Measurements from ENCODE around the gene MFSD6. TPM values are rescaled to one million over a fixed set of nuclear protein-coding genes. Genes with fewer than 3 reads are reported as not detected.
"Not testable (repeated sequence)": the region's sequence is repeated elsewhere in the genome, so short reads cannot be mapped to it uniquely, and the experiment has no call there.

Gene MFSD6
- total RNA-seq, 1 donor from 2014 or later, result 54.3 TPM

- TF ChIP-seq CTCF (conservative IDR thresholded peaks at IDR 0.05; ENCODE audit: low read depth, low read length), result no peak
- no peak for DNase-seq (ENCODE audit: low read depth)
- H3K4me3 ChIP-seq (ENCODE audit: low read depth, low read length), result no peak overlapping the region
Observed at GRCh38 chr2:190506666-190507065, 98.5 kb downstream of the MFSD6 start.

GRCh38 chr2:190507135-190507534 lies 99.0 kb downstream of the MFSD6 start:
- no peak for DNase-seq (ENCODE audit: low read depth)
- no peak for TF ChIP-seq CTCF (conservative IDR thresholded peaks at IDR 0.05; ENCODE audit: low read depth, low read length)
- no peak overlapping the region for H3K4me3 ChIP-seq (ENCODE audit: low read depth, low read length)

GRCh38 chr2:190509895-190510294 lies 101.7 kb downstream of the MFSD6 start:
- H3K4me3 ChIP-seq (ENCODE audit: low read depth, low read length); DNase-seq (ENCODE audit: low read depth): not testable (repeated sequence)

GRCh38 chr2:190511104-190511503 lies 102.9 kb downstream of the MFSD6 start:
- H3K4me3 ChIP-seq (ENCODE audit: low read depth, low read length), result no peak overlapping the region
- TF ChIP-seq CTCF (conservative IDR thresholded peaks at IDR 0.05; ENCODE audit: low read depth, low read length), result peak; percentile 68
- DNase-seq (ENCODE audit: low read depth), result no peak

- H3K4me3 ChIP-seq (ENCODE audit: low read depth, low read length), result no peak overlapping the region
- no peak for TF ChIP-seq CTCF (conservative IDR thresholded peaks at IDR 0.05; ENCODE audit: low read depth, low read length)
- no peak for DNase-seq (ENCODE audit: low read depth)
Observed at GRCh38 chr2:190512539-190513095, 104.5 kb downstream of the MFSD6 start.

GRCh38 chr2:190513877-190514276 lies 105.7 kb downstream of the MFSD6 start:
- TF ChIP-seq CTCF (conservative IDR thresholded peaks at IDR 0.05; ENCODE audit: low read depth, low read length), result no peak
- H3K4me3 ChIP-seq (ENCODE audit: low read depth, low read length), result no peak overlapping the region

GRCh38 chr2:190514676-190515075 lies 106.5 kb downstream of the MFSD6 start:
- H3K4me3 ChIP-seq (ENCODE audit: low read depth, low read length), result no peak overlapping the region
- TF ChIP-seq CTCF (conservative IDR thresholded peaks at IDR 0.05; ENCODE audit: low read depth, low read length), result no peak
- DNase-seq (ENCODE audit: low read depth), result no peak

More at GRCh38 chr2:190513877-190514276, 105.7 kb downstream of the MFSD6 start:
- no peak for DNase-seq (ENCODE audit: low read depth)
